Thyroid gland (tissue), 4 donors: ENCODE measurements around the gene CCDC85C. TPM values are rescaled to one million over a fixed set of nuclear protein-coding genes. Genes with fewer than 3 reads are reported as not detected.
A peak's percentile ranks its signal among the peaks of the same experiment; 100 is the strongest.

Experiments used
- DNase-seq, 2 donors: peaks; one replicate each; pipeline ENCODE4 v3.0.0-alpha.2; 2019
- H3K27ac ChIP-seq, 3 donors: fragments of 200-600 bp; sonication (generic); 1 replicate in 2 of 3; 2 replicates in 1 of 3; pipeline ENCODE4 v1.5.1; 2016 to 2019; ENCODE audit warnings: mild to moderate bottlenecking in 1 of 3, moderate library complexity in 1 of 3
- H3K27me3 ChIP-seq: fragments of 200-600 bp; sonication (generic); one replicate; pipeline ENCODE4 v1.5.1; 2019
- H3K36me3 ChIP-seq, 2 donors: fragments of 200-600 bp; sonication (generic); one replicate each; pipeline ENCODE4 v1.5.1; 2016 to 2019
- H3K4me1 ChIP-seq, 2 donors: fragments of 200-600 bp; sonication (generic); one replicate each; pipeline ENCODE4 v1.5.1; 2017 to 2019
- H3K4me3 ChIP-seq, 3 donors: fragments of 200-600 bp; sonication (generic); replicated peaks in 1 of 3; 1 replicate in 2 of 3; 2 replicates in 1 of 3; pipeline ENCODE4 v1.5.1; 2016; ENCODE audit warnings: mild to moderate bottlenecking in 1 of 3
- H3K9me3 ChIP-seq: fragments of 200-600 bp; sonication (generic); one replicate; pipeline ENCODE4 v1.5.1; 2017
- POLR2A ChIP-seq, 2 donors: fragments of 450-650 bp; IDR thresholded peaks; one replicate each; pipeline ENCODE4 v1.6.1; 2017; ENCODE audit warnings: antibody characterized with exemption in 2 of 2, mild to moderate bottlenecking in 2 of 2, moderate library complexity in 1 of 2
- WGBS, 2 donors: methylation state at CpG; one replicate each; pipeline ENCODE4 v1.1.5; 2017; 5-methylcytosine and 5-hydroxymethylcytosine counted together
- intact Hi-C: fragments of 100-400 bp; cut with DNase I; formaldehyde crosslinking; loops from one replicate; pipeline ENCODE4 v1.15.1; 2023
- total RNA-seq, 4 donors: library from RNA; depleted of rRNA; stranded (reverse); fragments of >200 nt; gene quantifications; one replicate each; pipeline ENCODE4 v1.2.3, GENCODE V29; 2016
- TF ChIP-seq, protein P1 (sequence below), 6 experiments: fragments of 200-600 bp in 3 of 6; fragments of 450-650 bp in 3 of 6; sonication (generic) in 3 of 6; IDR thresholded peaks; one replicate each; pipeline ENCODE4 v1.5.1; 2016 to 2019; ENCODE audit warnings: antibody characterized with exemption in 6 of 6, mild to moderate bottlenecking in 2 of 6, inconsistent platforms in 1 of 6, moderate library complexity in 1 of 6

Gene CCDC85C
- total RNA-seq, 4 donors from 2014 or later: 8.6 to 28.3 (median 17.3) TPM

DNA sequence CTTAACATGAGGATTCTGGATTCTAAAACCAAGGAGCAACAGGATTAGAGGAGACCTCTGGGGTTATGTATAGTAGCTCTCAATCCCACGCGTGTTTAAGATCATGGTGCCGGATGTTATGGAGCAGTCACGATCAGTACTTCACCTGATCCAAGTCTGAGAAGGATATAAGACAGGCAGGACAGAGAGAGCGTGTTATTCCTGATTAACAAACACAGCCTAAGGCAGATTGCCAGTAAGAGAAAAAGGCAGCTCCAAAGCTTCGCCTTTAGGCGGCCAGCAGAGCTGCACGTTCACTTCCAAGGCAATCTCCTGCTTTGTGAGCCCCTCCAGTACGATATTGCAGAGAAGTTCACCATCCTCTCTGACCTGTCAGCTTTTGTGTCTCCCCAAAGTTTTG, 128.8 kb downstream of the CCDC85C start:
- H3K4me1 ChIP-seq: peaks cover 24 to 28% of the 10 kb centered on the region in 2 donors

DNA sequence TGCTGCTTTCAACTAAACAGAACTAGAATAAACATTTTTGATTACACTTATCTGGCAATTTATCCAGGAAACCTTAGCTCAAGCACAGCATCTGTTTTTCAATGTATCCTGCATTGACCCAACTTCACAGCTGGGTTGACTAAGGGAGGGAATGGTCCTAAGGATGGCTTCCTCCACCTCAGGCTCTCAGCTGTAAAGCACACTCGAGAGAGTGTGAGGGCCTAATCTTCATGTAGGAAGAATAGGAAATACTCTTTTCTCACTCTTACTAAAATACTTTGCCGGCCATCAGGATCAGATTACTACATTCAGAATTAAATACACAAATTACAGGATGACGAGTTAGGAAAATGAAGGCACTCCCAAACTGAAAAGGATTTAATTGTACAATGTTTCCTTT, 130.5 kb downstream of the CCDC85C start:
- no peaks in the 10 kb centered on the region for H3K9me3 ChIP-seq
- 81 to 82% methylated on average over 3 of the region's 3 CpGs for WGBS, 2 donors
- peaks cover 17 to 20% of the 10 kb centered on the region in 2 donors for H3K4me1 ChIP-seq
- H3K27me3 ChIP-seq: no peaks in the 10 kb centered on the region
- no peak overlapping the region for H3K4me3 ChIP-seq
- TF ChIP-seq POLR2A (IDR thresholded peaks at IDR 0.05): no peak
- DNase-seq: no peak
- no peak overlapping the region for H3K27ac ChIP-seq
- no peaks in the 10 kb centered on the region for H3K36me3 ChIP-seq
- intact Hi-C loops: no loop called here

More for the DNA sequence above, 128.8 kb downstream of the CCDC85C start:
- H3K27ac ChIP-seq: no peak overlapping the region
- no peak overlapping the region for H3K4me3 ChIP-seq
- intact Hi-C loops: no loop called here
- no peaks in the 10 kb centered on the region for H3K36me3 ChIP-seq
- H3K27me3 ChIP-seq: no peaks in the 10 kb centered on the region
- no peak for TF ChIP-seq POLR2A (IDR thresholded peaks at IDR 0.05)
- TF ChIP-seq, protein P1, sequence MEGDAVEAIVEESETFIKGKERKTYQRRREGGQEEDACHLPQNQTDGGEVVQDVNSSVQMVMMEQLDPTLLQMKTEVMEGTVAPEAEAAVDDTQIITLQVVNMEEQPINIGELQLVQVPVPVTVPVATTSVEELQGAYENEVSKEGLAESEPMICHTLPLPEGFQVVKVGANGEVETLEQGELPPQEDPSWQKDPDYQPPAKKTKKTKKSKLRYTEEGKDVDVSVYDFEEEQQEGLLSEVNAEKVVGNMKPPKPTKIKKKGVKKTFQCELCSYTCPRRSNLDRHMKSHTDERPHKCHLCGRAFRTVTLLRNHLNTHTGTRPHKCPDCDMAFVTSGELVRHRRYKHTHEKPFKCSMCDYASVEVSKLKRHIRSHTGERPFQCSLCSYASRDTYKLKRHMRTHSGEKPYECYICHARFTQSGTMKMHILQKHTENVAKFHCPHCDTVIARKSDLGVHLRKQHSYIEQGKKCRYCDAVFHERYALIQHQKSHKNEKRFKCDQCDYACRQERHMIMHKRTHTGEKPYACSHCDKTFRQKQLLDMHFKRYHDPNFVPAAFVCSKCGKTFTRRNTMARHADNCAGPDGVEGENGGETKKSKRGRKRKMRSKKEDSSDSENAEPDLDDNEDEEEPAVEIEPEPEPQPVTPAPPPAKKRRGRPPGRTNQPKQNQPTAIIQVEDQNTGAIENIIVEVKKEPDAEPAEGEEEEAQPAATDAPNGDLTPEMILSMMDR (IDR thresholded peaks at IDR 0.05): peak in 3 of 6 experiments; percentile 17 to 18 (median 17)
- H3K9me3 ChIP-seq: no peaks in the 10 kb centered on the region
- 58 to 63% methylated on average over 9 of the region's 9 CpGs for WGBS, 2 donors
- DNase-seq: peak in 1 of 2 donors; percentile 19

GRCh38 chr14:99472937-99473336, 131.1 kb downstream of the CCDC85C start:
- WGBS, 2 donors: 89 to 91% methylated on average over 4 of the region's 4 CpGs
- H3K9me3 ChIP-seq: no peaks in the 10 kb centered on the region

GRCh38 chr14:99471731-99472130, 132.3 kb downstream of the CCDC85C start:
- WGBS, 2 donors: 86 to 89% methylated on average over 7 of the region's 7 CpGs
- peaks cover 22% of the 10 kb centered on the region in 2 donors for H3K4me1 ChIP-seq
- no peak overlapping the region for H3K27ac ChIP-seq
- H3K27me3 ChIP-seq: no peaks in the 10 kb centered on the region
- H3K36me3 ChIP-seq: no peaks in the 10 kb centered on the region
- H3K9me3 ChIP-seq: no peaks in the 10 kb centered on the region
- no peak overlapping the region for H3K4me3 ChIP-seq
- DNase-seq: no peak
- no peak for TF ChIP-seq POLR2A (IDR thresholded peaks at IDR 0.05)
- TF ChIP-seq, protein P1 (IDR thresholded peaks at IDR 0.05): no peak
- intact Hi-C loops: no loop called here

More at GRCh38 chr14:99472937-99473336, 131.1 kb downstream of the CCDC85C start:
- no peaks in the 10 kb centered on the region for H3K36me3 ChIP-seq
- peaks cover 17 to 18% of the 10 kb centered on the region in 2 donors for H3K4me1 ChIP-seq
- H3K27me3 ChIP-seq: no peaks in the 10 kb centered on the region
- no peak for DNase-seq
- intact Hi-C loops: no loop called here
- TF ChIP-seq, protein P1 (IDR thresholded peaks at IDR 0.05): no peak
- no peak for TF ChIP-seq POLR2A (IDR thresholded peaks at IDR 0.05)
- no peak overlapping the region for H3K27ac ChIP-seq
- H3K4me3 ChIP-seq: no peak overlapping the region

DNA sequence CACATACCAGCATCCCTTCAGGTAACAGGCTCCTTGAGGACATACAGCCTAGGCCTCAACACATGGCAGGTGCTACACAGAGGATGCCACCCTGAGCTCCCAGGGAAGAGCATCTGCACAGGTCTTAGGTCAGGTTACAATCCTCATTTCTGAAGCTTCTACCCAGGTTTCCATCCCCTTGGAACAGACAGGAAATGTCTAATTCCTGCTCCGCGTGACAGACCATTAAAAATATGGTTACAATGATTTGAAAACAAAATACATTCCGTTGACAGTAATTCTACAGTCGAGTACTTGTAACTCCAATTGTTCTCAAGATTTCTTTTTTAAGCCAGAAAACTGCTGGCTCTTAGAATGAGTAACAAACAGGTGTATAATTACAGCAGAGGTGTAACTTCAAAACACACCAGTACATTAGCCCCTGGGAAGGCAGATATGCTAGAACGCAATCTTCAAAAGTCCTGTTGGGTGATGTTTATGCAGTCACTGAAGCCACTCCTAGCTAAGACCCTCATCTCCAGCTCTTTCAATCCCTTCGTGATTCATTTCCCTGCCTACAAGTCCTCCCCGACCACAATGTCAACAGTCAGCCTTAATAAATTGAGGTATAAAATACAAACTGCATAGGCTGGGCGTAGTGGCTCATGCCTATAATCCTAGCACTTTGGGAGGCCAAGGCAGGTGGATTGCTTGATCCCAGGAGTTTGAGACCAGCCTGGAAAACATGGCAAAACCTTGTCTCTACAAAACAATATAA, 135.0 kb downstream of the CCDC85C start:
- TF ChIP-seq, protein P1 (IDR thresholded peaks at IDR 0.05): no peak
- TF ChIP-seq POLR2A (IDR thresholded peaks at IDR 0.05): no peak
- Histone ChIP-seq H3K36me3 (peaks cover under 1 to 4% of the 10 kb centered on the region in 2 donors), H3K27me3 (no peaks in the 10 kb centered on the region), H3K4me3 (no peak overlapping the region), H3K27ac (no peak overlapping the region), H3K9me3 (no peaks in the 10 kb centered on the region), H3K4me1 (peaks cover 13 to 14% of the 10 kb centered on the region in 2 donors)
- intact Hi-C loops: no loop called here
- DNase-seq: no peak
- WGBS, 2 donors: 68 to 76% methylated on average over 8 of the region's 8 CpGs
